CD14-positive monocyte (primary cell): Measurements from ENCODE around the gene TNNI3. TPM values are rescaled to one million over a fixed set of nuclear protein-coding genes. Genes with fewer than 3 reads are reported as not detected.

ENCODE experiments used
- DNase-seq, 3 donors: peaks; one replicate each; pipeline ENCODE4 v3.0.0-alpha.2; 2011 to 2022
- H2AFZ ChIP-seq: 2 replicates; pipeline ENCODE4 v1.6.0; 2012; ENCODE audit warnings: mild to moderate bottlenecking, low read depth, low read length, inconsistent platforms; ENCODE audit not compliant: insufficient read depth, poor library complexity, severe bottlenecking
- H3K27ac ChIP-seq, 2 donors: 1 replicate in 1 of 2; 2 replicates in 1 of 2; pipeline ENCODE4 v1.5.1; 2012 to 2013; ENCODE audit warnings: low read length in 2 of 2, control low read depth in 1 of 2, inconsistent platforms in 1 of 2, low read depth in 1 of 2, mild to moderate bottlenecking in 1 of 2
- H3K27me3 ChIP-seq, 2 donors: one replicate each; pipeline versions ENCODE4 v1.6.0 to v1.6.1; 2011 to 2013; ENCODE audit warnings: low read length in 2 of 2; ENCODE audit not compliant: control insufficient read depth in 2 of 2, insufficient read depth in 2 of 2
- H3K36me3 ChIP-seq, 2 donors: replicated peaks in 1 of 2; 1 replicate in 1 of 2; 2 replicates in 1 of 2; pipeline versions ENCODE4 v1.5.1 to v1.6.1; 2012 to 2013; ENCODE audit warnings: low read length in 2 of 2, control low read depth in 1 of 2, inconsistent platforms in 1 of 2, mild to moderate bottlenecking in 1 of 2; ENCODE audit not compliant: insufficient read depth in 2 of 2, control insufficient read depth in 1 of 2
- H3K4me1 ChIP-seq, 2 donors: 1 replicate in 1 of 2; 2 replicates in 1 of 2; pipeline versions ENCODE4 v1.5.1 to v1.6.1; 2012 to 2013; ENCODE audit warnings: low read length in 2 of 2, control low read depth in 1 of 2, inconsistent platforms in 1 of 2, mild to moderate bottlenecking in 1 of 2, moderate library complexity in 1 of 2; ENCODE audit not compliant: insufficient read depth in 2 of 2, control insufficient read depth in 1 of 2
- H3K4me2 ChIP-seq: replicated peaks from 2 replicates; pipeline ENCODE3; 2012; ENCODE audit warnings: low read length, moderate library complexity, mild to moderate bottlenecking; ENCODE audit not compliant: poor library complexity, severe bottlenecking; ENCODE audit errors: extremely low read depth
- H3K4me3 ChIP-seq, 3 experiments: fragments of 200-600 bp in 1 of 3; sonication (generic) in 1 of 3; replicated peaks in 1 of 3; 1 replicate in 2 of 3; 2 replicates in 1 of 3; pipeline ENCODE4 v1.5.1; 2011 to 2013; ENCODE audit warnings: low read length in 3 of 3, mild to moderate bottlenecking in 3 of 3, control low read depth in 2 of 3, low read depth in 2 of 3, inconsistent platforms in 1 of 3, moderate library complexity in 1 of 3
- H3K79me2 ChIP-seq: 2 replicates; pipeline ENCODE4 v1.6.0; 2012; ENCODE audit warnings: mild to moderate bottlenecking, control low read depth, inconsistent platforms, low read length, moderate library complexity; ENCODE audit not compliant: insufficient read depth
- H3K9ac ChIP-seq: 2 replicates; pipeline ENCODE4 v1.6.0; 2017; ENCODE audit warnings: low read length, mild to moderate bottlenecking; ENCODE audit not compliant: insufficient read depth, poor library complexity, severe bottlenecking
- H3K9me3 ChIP-seq, 2 donors: replicated peaks in 1 of 2; 1 replicate in 1 of 2; 2 replicates in 1 of 2; pipeline versions ENCODE4 v1.5.1 to v1.6.1; 2012 to 2013; ENCODE audit warnings: low read length in 2 of 2, control low read depth in 1 of 2; ENCODE audit not compliant: control insufficient read depth in 1 of 2, insufficient read depth in 1 of 2
- H4K20me1 ChIP-seq: 2 replicates; pipeline ENCODE4 v1.6.0; 2012; ENCODE audit warnings: mild to moderate bottlenecking, low read length, control low read depth, moderate library complexity; ENCODE audit not compliant: insufficient read depth
- H3K27ac Mint-ChIP-seq, 7 donors: one replicate each; pipeline ENCODE4 v1.8.0; 2020; ENCODE audit warnings: mild to moderate bottlenecking in 7 of 7, mixed read lengths in 7 of 7, moderate library complexity in 6 of 7, inconsistent platforms in 2 of 7
- H3K27me3 Mint-ChIP-seq, 3 donors: one replicate each; pipeline ENCODE4 v1.8.0; 2021 to 2022; ENCODE audit warnings: low read depth in 3 of 3, mild to moderate bottlenecking in 3 of 3, mixed read lengths in 3 of 3, moderate library complexity in 3 of 3, inconsistent platforms in 1 of 3
- H3K36me3 Mint-ChIP-seq, 2 donors: one replicate each; pipeline ENCODE4 v1.8.0; 2020; ENCODE audit warnings: mixed read lengths in 2 of 2, inconsistent platforms in 1 of 2, mild to moderate bottlenecking in 1 of 2
- H3K4me1 Mint-ChIP-seq: one replicate; pipeline ENCODE4 v1.8.0; 2020; ENCODE audit warnings: mild to moderate bottlenecking, mixed read lengths
- H3K4me3 Mint-ChIP-seq, 2 donors: one replicate each; pipeline ENCODE4 v1.8.0; 2020; ENCODE audit warnings: mild to moderate bottlenecking in 2 of 2, mixed read lengths in 2 of 2, moderate library complexity in 1 of 2
- H3K9me3 Mint-ChIP-seq, 7 donors: one replicate each; pipeline ENCODE4 v1.8.0; 2020 to 2022; ENCODE audit warnings: mixed read lengths in 7 of 7, mild to moderate bottlenecking in 6 of 7, moderate library complexity in 6 of 7, inconsistent platforms in 2 of 7
- CTCF ChIP-seq: fragments of 200-600 bp; IDR thresholded peaks from one replicate; pipeline ENCODE4 v1.8.0; 2022; ENCODE audit warnings: antibody characterized with exemption, mild to moderate bottlenecking
- WGBS: methylation state at CpG from one replicate; pipeline ENCODE4 v1.1.5; 2013; ENCODE audit warnings: missing lambda C conversion rate; ENCODE audit not compliant: insufficient coverage; 5-methylcytosine and 5-hydroxymethylcytosine counted together
- intact Hi-C, 2 donors: fragments of 100-400 bp; cut with micrococcal nuclease; formaldehyde crosslinking; loops; one replicate each; pipeline versions ENCODE4 v1.15.0 to v1.15.1; 2023
- polyA plus RNA-seq, 3 donors: library from polyadenylated mRNA; depleted of rRNA in 1 of 3; unstranded in 2 of 3; stranded (reverse) in 1 of 3; fragments of 300-500 nt in 2 of 3; fragments of >200 nt in 1 of 3; fragmentation: Illumina TruSeq in 2 of 3; gene quantifications; 1 replicate in 2 of 3; 2 replicates in 1 of 3; pipeline ENCODE4 v1.2.3, GENCODE V29; 2012 to 2021

TNNI3 gene
- polyA plus RNA-seq, 3 donors = 1.2 TPM; not detected in 2

- Mint-ChIP-seq H3K27ac (peak within 1 kb of the TSS in 3 of 7 donors; percentile 5 to 47 (median 41)), H3K4me3 (peak within 1 kb of the TSS; percentile 60 to 92), H3K36me3 (peaks cover 6 to 9% of the 10 kb centered on the region in 2 donors), H3K9me3 (peaks cover 7 to 26% (median 10%) of the 10 kb centered on the region in 7 donors), H3K4me1 (peaks cover 12% of the 10 kb centered on the region), H3K27me3 (peaks cover 65 to 89% (median 87%) of the 10 kb centered on the region in 3 donors)
- H3K36me3 ChIP-seq = no peaks in the 10 kb centered on the region
- H3K9ac ChIP-seq = no peak within 1 kb of the TSS
- no peaks in the 10 kb centered on the region for H4K20me1 ChIP-seq
- WGBS = 0% methylated on average over 7 of the region's 33 CpGs
- peaks cover 15 to 18% of the 10 kb centered on the region in 2 donors for H3K4me1 ChIP-seq
- peak within 1 kb of the TSS; percentile 64 for H3K4me2 ChIP-seq
- H2AFZ ChIP-seq = peak within 1 kb of the TSS; percentile 29
- DNase-seq = peak; percentile 64 to 80 (median 70)
- H3K9me3 ChIP-seq = peaks cover 10 to 11% of the 10 kb centered on the region in 2 donors
- H3K79me2 ChIP-seq = no peaks in the 10 kb centered on the region
- intact Hi-C loops = loop anchor here in 1 of 2 donors (10.0 kb wide), 1 partner anchor 82 kb away; no protein-coding TSS in a partner anchor
- H3K27me3 ChIP-seq = peaks cover 13 to 73% of the 10 kb centered on the region in 2 donors
- no peak for TF ChIP-seq CTCF
- peak within 1 kb of the TSS in 1 of 3 experiments; percentile 55 for H3K4me3 ChIP-seq
- no peak within 1 kb of the TSS for H3K27ac ChIP-seq
Measured at GRCh38 chr19:55166530-55167268, 9.2 kb upstream of the TNNI3 start, which contains the start of gene DNAAF3. DNAAF3 (minus strand) TSS chr19:55166613; CDS start chr19:55166413, 200 bp downstream.

GRCh38 chr19:55165952-55166529 lies 8.5 kb upstream of the TNNI3 start:
- peak in 2 of 3 donors; percentile 22 to 51 for DNase-seq
- intact Hi-C loops = loop anchor here in 1 of 2 donors (10.0 kb wide), 1 partner anchor 81 kb away; no protein-coding TSS in a partner anchor
- Histone ChIP-seq H3K36me3 (no peaks in the 10 kb centered on the region), H3K27ac (no peak overlapping the region), H2AFZ (peak overlapping the region; percentile 29), H3K4me3 (peak overlapping the region in 1 of 3 experiments; percentile 55), H4K20me1 (no peaks in the 10 kb centered on the region), H3K9ac (no peak overlapping the region), H3K4me1 (peaks cover 15 to 18% of the 10 kb centered on the region in 2 donors), H3K9me3 (peaks cover 10 to 15% of the 10 kb centered on the region in 2 donors), H3K4me2 (peak overlapping the region; percentile 64), H3K27me3 (peaks cover 11 to 73% of the 10 kb centered on the region in 2 donors), H3K79me2 (no peaks in the 10 kb centered on the region)
- Mint-ChIP-seq H3K4me1 (peaks cover 12% of the 10 kb centered on the region), H3K27me3 (peaks cover 66 to 90% (median 87%) of the 10 kb centered on the region in 3 donors), H3K36me3 (peaks cover 6 to 9% of the 10 kb centered on the region in 2 donors), H3K27ac (peak overlapping the region in 1 of 7 donors; percentile 47), H3K9me3 (peaks cover 7 to 29% (median 11%) of the 10 kb centered on the region in 7 donors), H3K4me3 (peak overlapping the region; percentile 60 to 92)
- peak; percentile 15 for TF ChIP-seq CTCF
- WGBS = 2% methylated on average over 30 of the region's 34 CpGs
